ENCODE measurements around the gene CACNB4. TPM values are rescaled to one million over a fixed set of nuclear protein-coding genes. Genes with fewer than 3 reads are reported as not detected.
"Not testable (repeated sequence)": the region's sequence is repeated elsewhere in the genome, so short reads cannot be mapped to it uniquely, and the experiment has no call there.

The CACNB4 gene
- total RNA-seq, 1 donor, result 4.8 TPM

- peak; percentile 74 for DNase-seq (ENCODE audit: low read depth)
- H3K4me3 ChIP-seq (ENCODE audit: low read depth, low read length), result peak overlapping the region; percentile 39
- TF ChIP-seq CTCF (IDR thresholded peaks at IDR 0.05; ENCODE audit: insufficient read depth, low read length), result peak; percentile 88
Measured at GRCh38 chr2:152025678-152026287, 73.1 kb downstream of the CACNB4 start.

DNA sequence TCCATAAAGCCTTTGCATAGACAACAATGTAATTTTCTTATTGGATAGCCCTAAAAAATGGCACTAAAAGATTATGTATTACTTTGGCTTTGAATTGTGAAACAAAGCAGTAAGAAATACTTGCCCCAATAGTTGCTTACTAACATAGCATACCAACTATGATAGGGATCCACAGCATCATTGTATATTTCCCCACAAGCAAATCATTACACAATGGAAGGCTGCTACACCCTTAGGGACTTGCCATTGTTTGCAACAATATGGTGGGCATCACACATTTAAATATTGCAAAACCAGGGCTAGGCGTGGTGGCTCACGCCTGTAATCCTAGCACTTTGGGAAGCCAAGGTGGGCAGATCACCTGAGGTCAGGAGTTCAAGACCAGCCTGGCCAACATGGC, 74.4 kb downstream of the CACNB4 start:
- no peak overlapping the region for H3K4me3 ChIP-seq (ENCODE audit: low read depth, low read length)
- no peak for TF ChIP-seq CTCF (IDR thresholded peaks at IDR 0.05; ENCODE audit: insufficient read depth, low read length)
- no peak for DNase-seq (ENCODE audit: low read depth)

GRCh38 chr2:152022090-152022489, 76.8 kb downstream of the CACNB4 start:
- no peak for TF ChIP-seq CTCF (IDR thresholded peaks at IDR 0.05; ENCODE audit: insufficient read depth, low read length)
- H3K4me3 ChIP-seq (ENCODE audit: low read depth, low read length), result no peak overlapping the region
- no peak for DNase-seq (ENCODE audit: low read depth)

DNA sequence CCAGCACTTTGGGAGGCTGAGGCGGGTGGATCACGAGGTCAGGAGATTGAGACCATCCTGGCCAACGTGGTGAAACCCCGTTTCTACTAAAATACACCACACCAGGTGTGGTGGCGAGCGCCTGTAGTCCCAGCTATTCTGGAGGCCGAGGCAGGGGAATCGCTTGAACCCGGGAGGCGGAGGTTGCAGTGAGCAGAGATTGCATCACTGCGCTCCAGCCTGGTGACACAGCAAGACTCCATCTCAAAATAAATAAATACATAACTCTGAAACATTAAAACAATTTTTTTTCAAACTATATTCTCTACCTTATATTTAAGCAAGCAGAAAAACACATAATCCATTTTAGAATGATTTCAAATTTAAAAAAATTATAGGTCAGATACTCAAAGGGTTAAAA, 77.8 kb downstream of the CACNB4 start:
- H3K4me3 ChIP-seq (ENCODE audit: low read depth, low read length); DNase-seq (ENCODE audit: low read depth): not testable (repeated sequence)

DNA sequence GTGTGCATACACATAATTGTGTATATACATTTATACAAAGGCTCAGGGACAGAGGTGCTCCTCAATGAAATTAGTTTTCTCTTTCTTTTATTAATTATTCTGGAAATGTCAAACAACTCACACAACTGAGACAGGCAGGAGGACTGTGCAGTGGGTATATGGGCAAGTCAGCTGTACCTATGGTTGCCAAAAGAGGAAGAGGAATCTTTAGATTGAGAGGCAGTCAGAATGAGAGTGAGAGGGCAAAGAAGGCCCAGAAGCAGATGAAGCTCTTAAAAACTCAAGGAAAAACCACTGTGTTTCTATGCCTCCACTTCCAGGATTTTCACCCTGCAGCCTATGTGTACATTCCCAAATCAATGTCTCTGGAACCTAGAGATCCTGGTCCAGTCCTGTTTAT, 79.1 kb downstream of the CACNB4 start:
- DNase-seq (ENCODE audit: low read depth), result no peak
- no peak for TF ChIP-seq CTCF (IDR thresholded peaks at IDR 0.05; ENCODE audit: insufficient read depth, low read length)
- H3K4me3 ChIP-seq (ENCODE audit: low read depth, low read length), result no peak overlapping the region

- no peak for DNase-seq (ENCODE audit: low read depth)
- no peak overlapping the region for H3K4me3 ChIP-seq (ENCODE audit: low read depth, low read length)
- TF ChIP-seq CTCF (IDR thresholded peaks at IDR 0.05; ENCODE audit: insufficient read depth, low read length), result no peak
Measured at GRCh38 chr2:152016181-152017120, 82.4 kb downstream of the CACNB4 start.

DNA sequence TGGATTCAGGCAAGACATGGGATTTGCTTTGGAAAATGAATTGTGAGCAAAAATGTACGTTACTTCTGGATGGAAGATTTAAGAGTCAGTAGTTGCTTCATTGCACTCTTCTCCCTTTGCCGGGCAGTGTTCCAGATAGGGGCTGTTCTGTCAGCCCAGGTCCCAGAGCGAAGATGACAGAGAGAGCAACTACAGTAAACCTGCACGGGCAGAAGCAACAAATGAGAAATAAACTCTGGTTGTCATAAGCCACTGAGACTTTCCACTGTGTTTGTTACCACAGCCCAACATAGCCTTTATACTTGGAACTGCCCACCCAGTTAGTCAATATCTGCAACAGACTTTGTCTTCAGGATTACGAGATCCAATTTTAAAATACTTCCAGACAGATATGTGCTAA, 83.3 kb downstream of the CACNB4 start:
- DNase-seq (ENCODE audit: low read depth), result no peak
- no peak for TF ChIP-seq CTCF (IDR thresholded peaks at IDR 0.05; ENCODE audit: insufficient read depth, low read length)
- no peak overlapping the region for H3K4me3 ChIP-seq (ENCODE audit: low read depth, low read length)

Data from fibroblast of the aortic adventitia (primary cell).